AG09319 (cell line): ENCODE results near the gene S100A13.

Experiments
- DNase-seq: peaks from one replicate; pipeline ENCODE4 v3.0.0-alpha.2; 2010; ENCODE audit warnings: low read depth; ENCODE audit errors: extremely low read depth
- CTCF ChIP-seq: IDR thresholded peaks from 2 replicates; pipeline ENCODE4 v1.5.1; 2011; ENCODE audit warnings: low read depth, mild to moderate bottlenecking, inconsistent platforms, low read length, moderate library complexity

Gene S100A13

DNA sequence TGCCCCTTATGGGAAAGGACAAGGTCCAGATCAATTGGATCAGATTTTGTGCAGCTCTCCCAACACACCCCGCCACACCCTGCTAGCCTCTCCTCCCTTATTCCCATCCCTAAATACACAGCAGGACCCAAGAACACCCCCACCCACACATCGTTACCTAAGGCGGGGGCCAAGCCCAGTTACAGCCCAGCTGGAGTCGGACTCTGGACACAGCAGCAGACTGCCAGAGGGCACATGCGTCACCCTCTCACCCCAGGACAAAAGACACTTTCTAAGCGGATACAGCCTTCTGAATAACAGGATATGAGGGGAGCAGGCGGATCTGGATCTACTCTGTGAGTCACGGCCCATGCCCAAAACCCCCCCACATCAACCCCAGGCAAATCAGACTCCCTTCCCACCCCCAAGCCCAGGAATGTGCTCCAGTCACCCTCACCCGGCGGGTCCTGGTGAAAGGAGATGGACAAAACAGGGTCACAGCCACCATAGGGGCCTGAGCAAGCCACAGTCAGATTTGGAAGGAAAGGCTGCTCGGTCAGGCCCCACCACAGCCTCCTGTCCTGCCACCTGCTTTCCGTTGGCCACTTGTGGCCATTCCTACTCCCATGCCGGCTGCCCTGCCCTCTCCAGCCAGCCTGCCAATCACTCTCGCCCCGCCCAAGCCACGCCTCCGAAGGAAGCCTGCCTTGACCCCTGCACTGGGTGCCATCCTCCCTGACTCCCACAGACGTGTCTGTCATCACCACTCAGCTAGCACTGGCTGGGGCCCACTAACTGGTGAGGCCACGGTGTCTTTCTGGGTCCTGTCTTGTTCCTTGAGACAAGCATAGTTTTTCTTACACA, 18.3 kb downstream of the S100A13 start:
- DNase-seq, result peak; percentile 58
- TF ChIP-seq CTCF, result no peak

- DNase-seq, result no peak
These were observed 19.1 kb downstream of the S100A13 start for GRCh38 chr1:153608089-153608682.

GRCh38 chr1:153607381-153607780, 19.9 kb downstream of the S100A13 start:
- TF ChIP-seq CTCF, result no peak

More at GRCh38 chr1:153608089-153608682, 19.1 kb downstream of the S100A13 start:
- TF ChIP-seq CTCF, result no peak

DNA sequence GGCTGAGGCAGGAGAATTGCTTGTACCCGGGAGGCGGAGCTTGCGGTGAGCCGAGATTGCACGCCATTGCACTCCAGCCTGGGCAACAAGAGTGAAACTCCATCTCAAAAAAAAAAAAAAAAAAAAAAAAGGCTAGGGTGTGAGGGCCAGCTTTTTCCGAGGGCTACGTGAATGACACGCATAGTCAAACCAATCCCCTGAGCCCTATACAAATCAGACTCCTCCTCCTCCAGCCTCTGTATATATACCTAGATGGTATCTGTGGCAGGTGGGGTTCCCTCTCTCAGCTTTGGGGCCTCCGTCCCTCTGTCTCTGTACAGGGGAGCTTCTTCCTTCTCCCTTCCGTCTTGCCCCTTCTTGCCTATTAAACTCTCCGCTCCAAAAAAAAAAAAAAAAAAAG, 21.1 kb downstream of the S100A13 start:
- no peak for DNase-seq
- TF ChIP-seq CTCF, result no peak

More at GRCh38 chr1:153607381-153607780, 19.9 kb downstream of the S100A13 start:
- no peak for DNase-seq

- DNase-seq, result no peak
- TF ChIP-seq CTCF, result no peak
These were observed 24.6 kb downstream of the S100A13 start for GRCh38 chr1:153602749-153603148.

GRCh38 chr1:153599847-153600246, 27.5 kb downstream of the S100A13 start:
- TF ChIP-seq CTCF, result no peak
- DNase-seq, result no peak

DNA sequence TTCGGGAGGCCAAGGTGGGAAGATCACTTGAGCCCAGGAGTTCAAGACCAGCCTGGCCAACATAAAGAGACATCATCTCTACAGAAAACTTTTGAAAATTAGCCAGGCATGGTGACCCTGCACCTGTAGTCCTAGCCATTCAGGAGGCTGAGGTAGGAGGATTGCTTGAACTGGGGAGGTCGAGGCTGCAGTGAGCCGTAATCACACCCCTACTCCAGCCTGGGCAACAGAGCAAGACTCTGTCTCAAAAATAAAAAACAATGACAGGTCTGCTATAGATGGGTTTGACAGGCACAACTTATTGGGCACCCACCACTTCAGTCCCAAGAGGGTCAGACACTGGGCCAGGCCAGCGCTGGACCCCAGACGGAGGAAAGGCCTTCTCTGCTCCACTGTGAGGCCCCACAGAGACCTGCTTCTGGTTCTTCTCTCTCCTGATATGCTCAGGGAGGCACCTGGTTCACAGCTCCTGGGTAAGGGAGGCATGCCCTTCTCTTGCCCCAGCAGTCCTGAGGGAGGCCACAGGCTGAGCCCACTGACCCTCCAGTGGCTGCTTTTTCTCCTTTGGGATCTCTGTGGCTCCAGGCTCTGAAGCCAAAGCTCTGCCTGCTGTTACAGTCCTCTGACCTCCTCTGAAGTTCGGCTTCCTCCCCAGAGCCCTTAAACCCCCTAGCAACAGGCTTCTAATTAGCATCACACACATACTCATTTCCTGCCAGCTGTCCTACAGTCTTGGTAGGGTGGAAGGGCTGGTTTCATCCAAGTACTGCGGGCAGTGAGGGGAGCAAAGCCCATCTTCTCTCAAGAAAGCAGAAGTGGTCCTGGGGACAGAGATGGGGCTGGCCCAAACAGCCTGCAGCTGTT, 28.8 kb downstream of the S100A13 start:
- DNase-seq, result no peak
- no peak for TF ChIP-seq CTCF
